ENCODE measurements around the gene SLC7A7.

The SLC7A7 gene

GRCh38 chr14:22852940-22853767 is 37.9 kb upstream of the SLC7A7 start (continued):
- TF ChIP-seq ZNF707 (tag by site-specific recombination; IDR thresholded peaks at IDR 0.05): no peak
- TF ChIP-seq ZNF624 (tag by site-specific recombination; IDR thresholded peaks at IDR 0.05): no peak
- TF ChIP-seq GLI4 (tag by site-specific recombination; IDR thresholded peaks at IDR 0.05): no peak
- no peak for TF ChIP-seq ZNF701 (tag by site-specific recombination; IDR thresholded peaks at IDR 0.05)
- TF ChIP-seq, protein P1, sequence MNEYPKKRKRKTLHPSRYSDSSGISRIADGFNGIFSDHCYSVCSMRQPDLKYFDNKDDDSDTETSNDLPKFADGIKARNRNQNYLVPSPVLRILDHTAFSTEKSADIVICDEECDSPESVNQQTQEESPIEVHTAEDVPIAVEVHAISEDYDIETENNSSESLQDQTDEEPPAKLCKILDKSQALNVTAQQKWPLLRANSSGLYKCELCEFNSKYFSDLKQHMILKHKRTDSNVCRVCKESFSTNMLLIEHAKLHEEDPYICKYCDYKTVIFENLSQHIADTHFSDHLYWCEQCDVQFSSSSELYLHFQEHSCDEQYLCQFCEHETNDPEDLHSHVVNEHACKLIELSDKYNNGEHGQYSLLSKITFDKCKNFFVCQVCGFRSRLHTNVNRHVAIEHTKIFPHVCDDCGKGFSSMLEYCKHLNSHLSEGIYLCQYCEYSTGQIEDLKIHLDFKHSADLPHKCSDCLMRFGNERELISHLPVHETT (tag by site-specific recombination; IDR thresholded peaks at IDR 0.05): no peak; the same call in 1 of the 2 replicates
- no peak for TF ChIP-seq ZNF10 (tag by site-specific recombination; IDR thresholded peaks at IDR 0.05)
- no peak for TF ChIP-seq ZNF76 (tag by site-specific recombination; IDR thresholded peaks at IDR 0.05; ENCODE audit: borderline replicate concordance, low read depth)
- no peak for TF ChIP-seq ZNF473 (tag by site-specific recombination; IDR thresholded peaks at IDR 0.05)
- TF ChIP-seq ZNF658 (tag by site-specific recombination; IDR thresholded peaks at IDR 0.05): no peak
- TF ChIP-seq YY1 (tag by site-specific recombination; IDR thresholded peaks at IDR 0.05): no peak
- no peak for TF ChIP-seq ZNF596 (tag by site-specific recombination; IDR thresholded peaks at IDR 0.05)

- CTCF ChIA-PET: interaction anchor here (0.6 to 9.7 kb wide), 49 partner anchors 10 to 516 kb away, joined by 3 to 115 read pairs (median 5); partner anchors contain the start of genes MMP14, MRPL52, OR6J1 and OXA1L
- TF ChIP-seq ZNF398 (tag by site-specific recombination; IDR thresholded peaks at IDR 0.05) (no peak), ZNF449 (tag by site-specific recombination; IDR thresholded peaks at IDR 0.05) (no peak), REPIN1 (tag by site-specific recombination; IDR thresholded peaks at IDR 0.05; ENCODE audit: low read depth) (no peak), ZNF335 (tag by site-specific recombination; conservative IDR thresholded peaks at IDR 0.05) (no peak), ZNF596 (tag by site-specific recombination; IDR thresholded peaks at IDR 0.05) (no peak), ZSCAN30 (tag by site-specific recombination; IDR thresholded peaks at IDR 0.05) (no peak), CTCF (tag by site-specific recombination; IDR thresholded peaks at IDR 0.05) (no peak), ZNF146 (tag by site-specific recombination; IDR thresholded peaks at IDR 0.05) (no peak), TRIM28 (IDR thresholded peaks at IDR 0.05; ENCODE audit: borderline replicate concordance, low read length) (no peak), KLF16 (tag by site-specific recombination; IDR thresholded peaks at IDR 0.05) (no peak), ZNF621 (tag by site-specific recombination; IDR thresholded peaks at IDR 0.05) (no peak), ZNF221 (tag by site-specific recombination; IDR thresholded peaks at IDR 0.05; ENCODE audit: borderline replicate concordance) (no peak), ZNF112 (tag by site-specific recombination; IDR thresholded peaks at IDR 0.05) (no peak), ZNF777 (tag by site-specific recombination; IDR thresholded peaks at IDR 0.05; ENCODE audit: borderline replicate concordance) (no peak), GLI2 (tag by site-specific recombination; IDR thresholded peaks at IDR 0.05; ENCODE audit: borderline replicate concordance, low read depth) (no peak), ZNF10 (tag by site-specific recombination; IDR thresholded peaks at IDR 0.05) (no peak), ZNF266 (tag by site-specific recombination; IDR thresholded peaks at IDR 0.05; ENCODE audit: low read depth) (no peak), SETDB1 (IDR thresholded peaks at IDR 0.05; ENCODE audit: insufficient read length, low read length) (no peak)
- TF ChIP-seq, protein P2, sequence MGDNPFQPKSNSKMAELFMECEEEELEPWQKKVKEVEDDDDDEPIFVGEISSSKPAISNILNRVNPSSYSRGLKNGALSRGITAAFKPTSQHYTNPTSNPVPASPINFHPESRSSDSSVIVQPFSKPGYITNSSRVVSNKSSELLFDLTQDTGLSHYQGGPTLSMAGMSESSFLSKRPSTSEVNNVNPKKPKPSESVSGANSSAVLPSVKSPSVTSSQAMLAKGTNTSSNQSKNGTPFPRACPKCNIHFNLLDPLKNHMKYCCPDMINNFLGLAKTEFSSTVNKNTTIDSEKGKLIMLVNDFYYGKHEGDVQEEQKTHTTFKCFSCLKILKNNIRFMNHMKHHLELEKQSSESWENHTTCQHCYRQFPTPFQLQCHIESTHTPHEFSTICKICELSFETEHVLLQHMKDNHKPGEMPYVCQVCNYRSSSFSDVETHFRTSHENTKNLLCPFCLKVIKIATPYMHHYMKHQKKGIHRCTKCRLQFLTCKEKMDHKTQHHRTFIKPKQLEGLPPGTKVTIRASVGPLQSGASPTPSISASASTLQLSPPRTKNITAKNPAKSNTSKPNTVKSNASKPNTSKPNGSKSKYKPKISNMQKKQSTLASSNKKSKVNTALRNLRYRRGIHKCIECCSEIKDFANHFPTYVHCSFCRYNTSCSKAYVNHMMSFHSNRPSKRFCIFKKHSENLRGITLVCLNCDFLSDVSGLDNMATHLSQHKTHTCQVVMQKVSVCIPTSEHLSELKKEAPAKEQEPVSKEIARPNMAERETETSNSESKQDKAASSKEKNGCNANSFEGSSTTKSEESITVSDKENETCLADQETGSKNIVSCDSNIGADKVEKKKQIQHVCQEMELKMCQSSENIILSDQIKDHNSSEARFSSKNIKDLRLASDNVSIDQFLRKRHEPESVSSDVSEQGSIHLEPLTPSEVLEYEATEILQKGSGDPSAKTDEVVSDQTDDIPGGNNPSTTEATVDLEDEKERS (tag by site-specific recombination; IDR thresholded peaks at IDR 0.05): no peak
These were observed 37.3 kb upstream of the SLC7A7 start for GRCh38 chr14:22852599-22852939.

More at GRCh38 chr14:22852599-22852939, 37.3 kb upstream of the SLC7A7 start:
- Histone ChIP-seq H3K4me3 (ENCODE audit: low read depth, low read length) (no peak overlapping the region), H3K9me3 (ENCODE audit: control insufficient read depth, insufficient read depth, low read depth, low read length) (no peaks in the 10 kb centered on the region), H3K36me3 (ENCODE audit: control insufficient read depth in 2 of 2, insufficient read depth in 1 of 2, low read length in 2 of 2) (no peaks in the 10 kb centered on the region), H3K4me1 (ENCODE audit: control insufficient read depth, insufficient read depth, low read length) (no peaks in the 10 kb centered on the region), H3K27ac (ENCODE audit: extremely low read depth, low read depth, low read length) (no peak overlapping the region)
- POLR2A ChIA-PET: interaction anchor here (2.5 kb wide), 1 partner anchor 29 kb away, joined by 6 read pairs; no protein-coding TSS in a partner anchor
